Measurements from ENCODE around the gene ESPN.

The ESPN gene

GRCh38 chr1:6409053-6409452, 15.5 kb upstream of the ESPN start:
- DNase-seq: no peak

GRCh38 chr1:6409733-6410132, 14.8 kb upstream of the ESPN start:
- DNase-seq: no peak

- no peak for DNase-seq
Observed at GRCh38 chr1:6410248-6410893, 14.2 kb upstream of the ESPN start.

- no peak for DNase-seq
Observed at GRCh38 chr1:6412896-6413295, 11.7 kb upstream of the ESPN start.

- peak; percentile 60 for DNase-seq
Observed at GRCh38 chr1:6414443-6414844, 10.1 kb upstream of the ESPN start.

GRCh38 chr1:6414881-6415626, 9.5 kb upstream of the ESPN start:
- no peak for DNase-seq

GRCh38 chr1:6416295-6416656, 8.3 kb upstream of the ESPN start:
- no peak for DNase-seq

GRCh38 chr1:6416906-6417305, 7.7 kb upstream of the ESPN start:
- no peak for DNase-seq

GRCh38 chr1:6417961-6418667, 6.5 kb upstream of the ESPN start:
- DNase-seq: no peak

- DNase-seq: no peak
Observed at GRCh38 chr1:6418668-6419396, 5.7 kb upstream of the ESPN start.

- no peak for DNase-seq
Observed at GRCh38 chr1:6419397-6419803, 5.2 kb upstream of the ESPN start.

- no peak for DNase-seq
Observed at GRCh38 chr1:6419804-6420453, 4.6 kb upstream of the ESPN start, which contains the start of gene HES2. TSS of gene HES2 (minus strand) at chr1:6419919. CDS start at chr1:6419820, 99 bp downstream.

- DNase-seq: no peak
Observed at GRCh38 chr1:6420454-6421042, 4.0 kb upstream of the ESPN start.

- no peak for DNase-seq
Observed at GRCh38 chr1:6421266-6421665, 3.3 kb upstream of the ESPN start.

GRCh38 chr1:6423321-6423999, 1.1 kb upstream of the ESPN start:
- DNase-seq: peak; percentile 85

GRCh38 chr1:6424000-6424565, 493 bp upstream of the ESPN start:
- DNase-seq: no peak

GRCh38 chr1:6425658-6426057, 1.1 kb downstream of the ESPN start:
- no peak for DNase-seq

- no peak for DNase-seq
Observed at GRCh38 chr1:6426277-6426971, 1.8 kb downstream of the ESPN start.

GRCh38 chr1:6426972-6427350, 2.4 kb downstream of the ESPN start:
- no peak for DNase-seq

GRCh38 chr1:6427441-6428390, 3.1 kb downstream of the ESPN start:
- DNase-seq: no peak
